OCI-LY7 (cell line): Measurements from ENCODE around the gene ERMP1. TPM values are rescaled to one million over a fixed set of nuclear protein-coding genes. Genes with fewer than 3 reads are reported as not detected.
"Not testable (repeated sequence)": the region's sequence is repeated elsewhere in the genome, so short reads cannot be mapped to it uniquely, and the experiment has no call there.

Source experiments
- BruUV-seq: library from RNA; stranded (reverse); fragments of 400-500 nt; replicated peaks from 2 replicates; lab custom pipeline; 2021; lab: Mats Ljungman, UMichigan
- CTCF ChIA-PET: fragments of 300-600 bp; sonication (Branson Sonifier 250); formaldehyde crosslinking; loops from one replicate; lab custom pipeline; 2022; ENCODE audit warnings: antibody characterized with exemption; ENCODE audit not compliant: unreplicated experiment; lab: Charles Lee
- POLR2A ChIA-PET: fragments of 300-600 bp; sonication (Branson Sonifier 250); formaldehyde crosslinking; loops from one replicate; lab custom pipeline; 2022; ENCODE audit warnings: antibody characterized with exemption; lab: Charles Lee
- DNase-seq: peaks from one replicate; pipeline ENCODE4 v3.0.0-alpha.2; 2015; ENCODE audit warnings: low spot score
- H2AFZ ChIP-seq: fragments of 200-600 bp; sonication (generic), shearing (Covaris generic); 2 replicates; pipeline ENCODE4 v1.6.1; 2014; ENCODE audit warnings: mild to moderate bottlenecking, antibody characterized with exemption, low read length, moderate library complexity
- H3K27ac ChIP-seq: fragments of 200-600 bp; sonication (generic); 2 replicates; pipeline ENCODE4 v1.5.1; 2014; ENCODE audit warnings: mixed run types, low read depth, mild to moderate bottlenecking, moderate library complexity, low read length, inconsistent platforms; ENCODE audit not compliant: poor library complexity, severe bottlenecking
- H3K36me3 ChIP-seq: fragments of 200-600 bp; sonication (generic); 2 replicates; pipeline ENCODE4 v1.6.1; 2014; ENCODE audit warnings: mild to moderate bottlenecking, antibody characterized with exemption, low read length, moderate library complexity, mixed read lengths; ENCODE audit not compliant: insufficient read depth
- H3K4me1 ChIP-seq: fragments of 200-600 bp; sonication (generic); 2 replicates; pipeline ENCODE4 v1.5.1; 2014; ENCODE audit warnings: mild to moderate bottlenecking, low read length; ENCODE audit not compliant: insufficient read depth, poor library complexity, severe bottlenecking
- H3K4me2 ChIP-seq: fragments of 200-600 bp; sonication (generic); 2 replicates; pipeline ENCODE4 v1.6.1; 2014; ENCODE audit warnings: mild to moderate bottlenecking, low read length
- H3K4me3 ChIP-seq: fragments of 200-600 bp; sonication (generic); 2 replicates; pipeline ENCODE4 v1.5.1; 2014; ENCODE audit warnings: mild to moderate bottlenecking, low read depth, low read length; ENCODE audit not compliant: poor library complexity, severe bottlenecking
- H3K79me2 ChIP-seq: fragments of 200-600 bp; sonication (generic); 2 replicates; pipeline ENCODE4 v1.6.1; 2016; ENCODE audit warnings: low read depth, mild to moderate bottlenecking, low read length, moderate library complexity, mixed read lengths; ENCODE audit not compliant: insufficient read depth
- H3K9me2 ChIP-seq: fragments of 200-600 bp; sonication (generic); 2 replicates; pipeline ENCODE4 v1.6.1; 2016; ENCODE audit warnings: mild to moderate bottlenecking, low read length, mixed read lengths; ENCODE audit not compliant: insufficient read depth
- H3K9me3 ChIP-seq: fragments of 200-600 bp; sonication (generic); 2 replicates; pipeline ENCODE4 v1.6.1; 2014; ENCODE audit warnings: mild to moderate bottlenecking, mixed run types, low read length, mixed read lengths
- H4K20me1 ChIP-seq: fragments of 200-600 bp; sonication (generic); 2 replicates; pipeline ENCODE4 v1.6.1; 2014; ENCODE audit warnings: mild to moderate bottlenecking, antibody characterized with exemption, low read length, moderate library complexity, mixed read lengths; ENCODE audit not compliant: insufficient read depth
- EZH2phosphoT487 ChIP-seq: fragments of 200-600 bp; sonication (generic); IDR thresholded peaks from 2 replicates; pipeline ENCODE4 v1.6.1; 2018; ENCODE audit warnings: low read depth, borderline replicate concordance, mild to moderate bottlenecking, mixed run types, antibody characterized with exemption, low read length, moderate library complexity, mixed read lengths
- intact Hi-C: fragments of 100-400 bp; cut with micrococcal nuclease; formaldehyde crosslinking; loops from one replicate; pipeline ENCODE4 v1.10.0; 2022; ENCODE audit not compliant: unreplicated experiment
- total RNA-seq, 2 experiments: library from RNA; depleted of rRNA in 1 of 2; stranded (reverse); fragments of >200 nt in 1 of 2; shearing (Covaris generic) in 1 of 2; gene quantifications; 2 replicates each; pipeline ENCODE4 v1.2.3, GENCODE V29; 2014 to 2022
- TF ChIP-seq, protein P1 (sequence below): fragments of 200-600 bp; sonication (generic); conservative IDR thresholded peaks from 2 replicates; pipeline ENCODE4 v1.5.1; 2014; ENCODE audit warnings: mild to moderate bottlenecking, antibody characterized with exemption, low read length, moderate library complexity, mixed read lengths

The ERMP1 gene
- total RNA-seq, 2 experiments from 2014 or later: 7.9 to 14.6 TPM

GRCh38 chr9:5784526-5785315 lies 48.2 kb downstream of the ERMP1 start:
- intact Hi-C loops: no loop called here
- DNase-seq: no peak
- no TSS peak for BruUV-seq
- Histone ChIP-seq H3K9me3 (0 out of 2 replicates have a peak, but pooled peaks cover 6% of the 10 kb centered on the region), H3K4me2 (no peak overlapping the region), H3K79me2 (no peaks in the 10 kb centered on the region), H3K4me1 (no peaks in the 10 kb centered on the region), H4K20me1 (no peaks in the 10 kb centered on the region), H2AFZ (no peak overlapping the region), H3K9me2 (no peaks in the 10 kb centered on the region), H3K27ac (no peak overlapping the region), H3K4me3 (no peak overlapping the region), H3K36me3 (peaks cover 70% of the 10 kb centered on the region)
- POLR2A ChIA-PET: no interaction called here
- CTCF ChIA-PET: no interaction called here
- TF ChIP-seq EZH2phosphoT487: no peak
- TF ChIP-seq, protein P1, sequence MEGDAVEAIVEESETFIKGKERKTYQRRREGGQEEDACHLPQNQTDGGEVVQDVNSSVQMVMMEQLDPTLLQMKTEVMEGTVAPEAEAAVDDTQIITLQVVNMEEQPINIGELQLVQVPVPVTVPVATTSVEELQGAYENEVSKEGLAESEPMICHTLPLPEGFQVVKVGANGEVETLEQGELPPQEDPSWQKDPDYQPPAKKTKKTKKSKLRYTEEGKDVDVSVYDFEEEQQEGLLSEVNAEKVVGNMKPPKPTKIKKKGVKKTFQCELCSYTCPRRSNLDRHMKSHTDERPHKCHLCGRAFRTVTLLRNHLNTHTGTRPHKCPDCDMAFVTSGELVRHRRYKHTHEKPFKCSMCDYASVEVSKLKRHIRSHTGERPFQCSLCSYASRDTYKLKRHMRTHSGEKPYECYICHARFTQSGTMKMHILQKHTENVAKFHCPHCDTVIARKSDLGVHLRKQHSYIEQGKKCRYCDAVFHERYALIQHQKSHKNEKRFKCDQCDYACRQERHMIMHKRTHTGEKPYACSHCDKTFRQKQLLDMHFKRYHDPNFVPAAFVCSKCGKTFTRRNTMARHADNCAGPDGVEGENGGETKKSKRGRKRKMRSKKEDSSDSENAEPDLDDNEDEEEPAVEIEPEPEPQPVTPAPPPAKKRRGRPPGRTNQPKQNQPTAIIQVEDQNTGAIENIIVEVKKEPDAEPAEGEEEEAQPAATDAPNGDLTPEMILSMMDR: no peak

DNA sequence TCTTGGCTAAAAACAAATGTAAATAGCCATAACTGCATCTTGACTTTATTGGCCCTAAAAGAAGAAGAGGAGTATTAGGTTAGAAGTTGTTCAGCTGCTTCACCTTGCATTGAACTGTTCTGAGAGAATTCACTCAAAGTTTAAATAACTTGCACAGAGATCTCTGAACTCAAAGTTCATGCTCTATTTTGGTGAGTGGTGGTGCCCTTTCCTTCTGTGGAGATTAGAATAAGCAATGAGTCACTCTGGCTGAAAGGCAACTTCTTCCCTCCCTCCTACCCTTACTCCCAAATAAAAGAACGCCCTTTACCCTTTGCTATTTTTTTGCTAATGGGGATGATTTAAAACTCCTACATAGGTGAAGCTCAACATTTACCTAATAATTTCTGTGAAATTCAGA lies 48.9 kb downstream of the ERMP1 start:
- TF ChIP-seq, protein P1: no peak
- no peak for TF ChIP-seq EZH2phosphoT487
- H3K79me2 ChIP-seq: no peaks in the 10 kb centered on the region
- no peak overlapping the region for H3K4me2 ChIP-seq
- no peak overlapping the region for H2AFZ ChIP-seq
- H3K36me3 ChIP-seq: peaks cover 72% of the 10 kb centered on the region
- no TSS peak for BruUV-seq
- no peaks in the 10 kb centered on the region for H4K20me1 ChIP-seq
- H3K4me1 ChIP-seq: no peaks in the 10 kb centered on the region
- H3K9me3 ChIP-seq: peaks cover 12% of the 10 kb centered on the region; the same call in 1 of the 2 replicates
- no peak overlapping the region for H3K4me3 ChIP-seq
- DNase-seq: no peak
- ChIA-PET POLR2A (no interaction called here), CTCF (no interaction called here)
- H3K9me2 ChIP-seq: no peaks in the 10 kb centered on the region
- no peak overlapping the region for H3K27ac ChIP-seq
- intact Hi-C loops: no loop called here

GRCh38 chr9:5783420-5783819 lies 49.5 kb downstream of the ERMP1 start:
- CTCF ChIA-PET: interaction anchor here (0.7 kb wide), 1 partner anchor 117 kb away, joined by 4 read pairs; no protein-coding TSS in a partner anchor
- H3K79me2 ChIP-seq, H3K4me1 ChIP-seq, H3K4me3 ChIP-seq, intact Hi-C loops, H4K20me1 ChIP-seq, BruUV-seq, H3K4me2 ChIP-seq, DNase-seq, H2AFZ ChIP-seq, H3K9me2 ChIP-seq, H3K27ac ChIP-seq, POLR2A ChIA-PET: not testable (repeated sequence)
- Histone ChIP-seq H3K9me3 (peaks cover 18% of the 10 kb centered on the region), H3K36me3 (peaks cover 77% of the 10 kb centered on the region)

GRCh38 chr9:5779705-5780218 lies 53.2 kb downstream of the ERMP1 start:
- not testable (repeated sequence) for H4K20me1 ChIP-seq, H3K9me2 ChIP-seq, H3K4me3 ChIP-seq, BruUV-seq, H2AFZ ChIP-seq, H3K27ac ChIP-seq, H3K4me1 ChIP-seq, H3K79me2 ChIP-seq, DNase-seq, H3K4me2 ChIP-seq
- ChIA-PET POLR2A (interaction anchor here (1.9 kb wide), 1 partner anchor 10 kb away, joined by 5 read pairs; no protein-coding TSS in a partner anchor), CTCF (interaction anchor here (0.5 kb wide), 1 partner anchor 67 kb away, joined by 3 read pairs; no protein-coding TSS in a partner anchor)
- H3K9me3 ChIP-seq: peaks cover 36% of the 10 kb centered on the region
- intact Hi-C loops: loop anchor here (10.0 kb wide), 1 partner anchor 325 kb away; the partner anchor contains the start of gene CD274
- H3K36me3 ChIP-seq: peaks cover 86% of the 10 kb centered on the region
